Stimulated activated CD8-positive, alpha-beta memory T cell treated with anti-CD3 and anti-CD28 coated beads, Interleukin-15, amount 100 ng/mL, for 24 hours (primary cell): ENCODE measurements around the gene FGGY.
"Not testable (repeated sequence)": the region's sequence is repeated elsewhere in the genome, so short reads cannot be mapped to it uniquely, and the experiment has no call there.

Experiments
- DNase-seq: peaks from one replicate; pipeline ENCODE4 v3.0.0-alpha.2; 2020; ENCODE audit warnings: low read depth

FGGY gene

DNA sequence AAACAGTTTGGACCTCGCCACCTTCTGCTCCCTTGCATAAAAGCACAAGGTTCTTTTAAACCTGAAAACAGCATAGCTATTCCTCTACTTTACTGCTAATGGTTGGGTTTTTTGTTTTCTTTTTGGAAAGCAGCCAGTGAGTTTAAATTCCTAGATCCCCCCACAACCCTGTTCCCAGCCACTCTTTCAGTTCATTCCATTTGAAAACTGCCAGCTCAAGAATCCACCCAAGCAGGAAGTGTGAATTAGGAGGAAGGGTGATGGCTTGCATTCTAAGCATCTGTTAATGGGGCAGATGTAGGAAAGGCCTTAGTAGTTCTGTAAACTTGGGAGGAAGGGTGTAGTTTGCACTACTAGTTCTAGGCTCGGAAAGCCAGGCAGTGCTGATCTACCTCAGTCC is 344.9 kb downstream of the FGGY start:
- DNase-seq: no peak

GRCh38 chr1:59643526-59643925 is 346.6 kb downstream of the FGGY start:
- no peak for DNase-seq

GRCh38 chr1:59645893-59646292 is 349.0 kb downstream of the FGGY start:
- no peak for DNase-seq

DNA sequence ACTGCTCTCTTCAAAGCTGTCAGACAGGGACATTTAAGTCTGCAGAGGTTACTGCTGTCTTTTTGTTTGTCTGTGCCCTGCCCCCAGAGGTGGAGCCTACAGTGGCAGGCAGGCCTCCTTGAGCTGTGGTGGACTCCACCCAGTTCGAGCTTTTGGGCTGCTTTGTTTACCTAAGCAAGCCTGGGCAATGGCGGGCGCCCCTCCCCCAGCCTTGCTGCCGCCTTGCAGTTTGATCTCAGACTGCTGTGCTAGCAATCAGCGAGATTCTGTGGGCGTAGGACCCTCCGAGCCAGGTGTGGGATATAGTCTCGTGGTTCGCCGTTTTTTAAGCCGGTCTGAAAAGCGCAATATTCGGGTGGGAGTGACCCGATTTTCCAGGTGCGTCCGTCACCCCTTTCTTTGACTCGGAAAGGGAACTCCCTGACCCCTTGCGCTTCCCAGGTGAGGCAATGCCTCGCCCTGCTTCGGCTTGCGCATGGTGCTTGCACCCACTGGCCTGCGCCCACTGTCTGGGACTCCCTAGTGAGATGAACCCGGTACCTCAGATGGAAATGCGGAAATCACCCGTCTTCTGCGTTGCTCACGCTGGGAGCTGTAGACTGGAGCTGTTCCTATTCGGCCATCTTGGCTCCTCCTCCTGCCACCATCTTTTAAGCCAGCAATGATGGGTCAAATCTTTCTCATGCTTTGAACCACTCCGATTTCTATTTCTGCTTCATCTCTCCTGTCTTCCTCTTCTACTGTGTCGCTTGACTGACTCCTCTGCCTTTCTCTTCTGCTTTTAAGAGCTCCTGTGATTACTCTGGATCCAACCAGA is 356.5 kb downstream of the FGGY start:
- not testable (repeated sequence) for DNase-seq

DNA sequence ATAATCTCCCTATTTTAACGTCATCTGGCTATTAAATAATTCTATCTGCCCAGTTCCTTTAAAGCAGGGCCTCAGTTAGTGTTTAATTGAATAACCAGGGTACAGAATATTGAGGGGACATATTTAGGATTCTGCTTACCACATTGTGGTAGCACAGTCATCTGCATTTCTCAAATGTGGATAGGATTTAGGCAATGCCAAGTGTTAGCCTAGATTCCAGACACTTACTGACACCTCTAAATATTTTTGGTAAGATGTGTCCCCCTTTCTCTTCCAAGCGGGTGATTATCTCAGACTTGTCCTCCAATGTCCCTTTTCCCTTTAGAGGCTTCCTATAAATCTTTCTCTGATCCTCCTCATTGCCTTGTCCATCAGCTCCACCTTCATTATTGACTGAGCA is 357.1 kb downstream of the FGGY start:
- no peak for DNase-seq

- no peak for DNase-seq
Observed at GRCh38 chr1:59657873-59658465, 361.1 kb downstream of the FGGY start.

- DNase-seq: no peak
Observed at GRCh38 chr1:59664166-59664565, 367.3 kb downstream of the FGGY start.

DNA sequence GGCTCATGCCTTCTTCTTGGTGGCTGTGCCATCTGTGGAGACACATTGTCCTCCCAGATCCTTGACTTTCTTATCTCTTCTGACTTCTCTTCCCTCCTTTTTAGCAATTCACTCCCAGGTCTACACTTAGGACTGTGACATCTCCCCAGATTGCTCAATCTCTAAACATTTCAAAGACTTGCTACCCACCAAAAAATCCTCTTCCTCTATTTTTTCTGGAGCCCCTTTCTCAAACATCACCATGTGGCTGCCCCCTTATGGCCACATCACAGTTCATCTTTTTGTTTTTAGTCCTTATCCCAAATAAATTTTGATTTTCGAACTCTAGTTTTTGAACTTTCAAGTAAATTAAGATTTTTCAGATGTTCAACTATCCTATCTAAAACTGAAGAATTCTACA is 369.2 kb downstream of the FGGY start:
- no peak for DNase-seq

GRCh38 chr1:59667020-59667419 is 370.1 kb downstream of the FGGY start:
- no peak for DNase-seq

DNA sequence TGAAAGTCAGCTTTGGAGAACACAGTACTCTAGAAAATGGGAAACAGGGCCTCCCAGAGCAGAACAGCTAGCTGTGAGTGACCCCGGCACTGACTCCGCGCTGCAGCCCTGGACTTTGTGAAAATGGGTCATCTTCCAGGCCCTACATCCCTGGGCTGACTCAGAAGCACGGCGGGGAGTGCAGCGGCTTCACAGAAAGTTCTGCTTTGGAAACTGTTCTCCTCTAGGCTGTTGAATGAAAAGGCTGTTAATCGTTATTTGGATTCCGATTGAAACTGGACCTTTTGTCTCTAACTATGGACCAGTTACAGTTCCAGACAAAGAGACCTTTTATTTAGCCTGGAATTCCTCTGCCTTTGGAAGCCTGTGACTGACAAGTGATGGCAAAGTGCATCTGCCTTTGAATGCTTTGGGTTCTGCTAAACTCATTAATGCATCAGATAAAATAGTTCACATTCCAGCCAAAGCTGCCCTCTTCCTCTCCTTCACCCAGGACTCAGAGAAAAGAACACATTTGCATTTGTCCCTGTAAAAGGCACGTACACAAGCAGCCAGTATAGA is 372.9 kb downstream of the FGGY start:
- DNase-seq: no peak

GRCh38 chr1:59670662-59671061 is 373.8 kb downstream of the FGGY start:
- DNase-seq: no peak

- DNase-seq: no peak
Observed at GRCh38 chr1:59671066-59671952, 374.4 kb downstream of the FGGY start.

GRCh38 chr1:59671953-59672305 is 375.0 kb downstream of the FGGY start:
- no peak for DNase-seq

DNA sequence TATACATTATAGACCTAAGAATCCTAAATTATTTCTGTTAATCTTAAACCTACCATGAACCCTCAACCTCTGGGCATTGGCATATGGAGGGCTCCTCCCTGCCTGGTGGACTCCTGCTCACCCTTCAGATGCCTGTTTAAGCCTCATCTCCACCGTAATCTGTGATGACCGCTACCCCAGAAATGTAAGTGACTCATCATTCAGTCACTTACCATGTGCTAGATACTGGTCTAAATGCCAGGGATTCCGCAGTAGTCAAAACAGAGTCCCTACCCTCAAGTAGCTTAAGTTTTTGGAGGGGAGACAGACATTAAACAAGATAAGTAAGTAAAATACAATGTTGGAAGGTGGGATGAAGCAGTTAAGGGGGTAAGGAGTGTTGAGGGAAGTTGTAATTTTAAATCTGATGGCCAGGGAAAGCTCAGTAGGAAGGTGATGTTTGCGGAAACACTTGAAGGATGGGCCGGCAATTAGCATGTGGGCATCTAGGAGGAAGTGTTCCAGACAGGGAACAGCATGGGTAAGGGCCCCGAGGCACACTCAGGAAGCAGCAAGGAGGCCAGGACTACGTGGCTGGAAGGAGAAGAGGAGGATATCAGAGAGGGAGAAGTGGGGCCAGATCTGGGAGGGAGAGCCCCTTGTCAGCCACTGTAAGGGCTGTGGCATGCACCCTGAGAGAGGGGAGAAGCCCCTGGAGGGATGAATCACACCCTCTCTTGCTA is 376.1 kb downstream of the FGGY start:
- DNase-seq: no peak

GRCh38 chr1:59673573-59674450 is 376.9 kb downstream of the FGGY start:
- DNase-seq: no peak

DNA sequence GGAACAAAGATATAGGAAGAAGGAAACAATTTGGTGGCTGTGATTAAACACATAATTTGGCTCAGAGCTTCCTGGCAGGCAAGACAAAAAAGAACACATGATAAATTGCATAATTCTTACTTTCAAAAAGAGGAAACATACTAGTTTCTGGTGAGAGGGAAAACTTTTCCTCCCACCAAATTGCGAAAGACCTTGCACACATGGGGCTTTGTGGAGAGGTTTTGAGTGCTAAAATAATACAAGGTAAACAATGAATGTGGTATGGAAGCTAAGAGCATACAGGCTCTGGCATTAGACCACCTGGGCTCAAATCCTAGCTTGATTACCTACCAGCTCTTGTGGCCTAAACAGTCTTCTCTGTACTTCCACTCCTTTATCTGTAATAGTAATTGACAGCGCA is 377.7 kb downstream of the FGGY start:
- DNase-seq: no peak

- no peak for DNase-seq
Observed at GRCh38 chr1:59675936-59676335, 379.0 kb downstream of the FGGY start.

DNA sequence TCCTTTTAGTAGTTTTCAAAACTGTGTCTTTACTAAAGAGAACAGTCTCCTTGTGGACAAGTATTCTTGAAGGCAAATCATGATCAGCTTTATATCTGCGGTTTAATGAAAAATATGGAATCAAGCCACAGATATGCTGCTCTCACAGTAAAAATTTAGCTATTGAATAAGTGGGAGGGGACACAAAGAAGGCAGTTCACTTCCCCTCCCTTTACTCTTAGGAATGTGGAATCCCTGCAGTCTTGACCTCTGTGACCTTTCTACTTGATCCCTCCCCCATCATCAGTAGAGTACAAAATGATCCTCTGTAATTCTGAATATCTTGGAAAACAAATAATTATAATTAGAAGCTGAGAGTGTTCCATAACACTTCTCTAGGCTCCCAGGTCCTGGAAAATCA is 381.1 kb downstream of the FGGY start:
- no peak for DNase-seq

GRCh38 chr1:59678493-59679228 is 381.8 kb downstream of the FGGY start:
- DNase-seq: no peak

GRCh38 chr1:59680044-59680443 is 383.1 kb downstream of the FGGY start:
- DNase-seq: no peak
